T-helper 1 cell treated with Interleukin-12 subunit alpha and Interleukin-12 subunit beta and Interleukin-4 antibody, amounts not matched to agents 30 ng/mL and 1 ng/mL, for 36 hours (primary cell): Measurements from ENCODE around the gene MOAP1. TPM values are rescaled to one million over a fixed set of nuclear protein-coding genes. Genes with fewer than 3 reads are reported as not detected.
"Not testable (repeated sequence)": the region's sequence is repeated elsewhere in the genome, so short reads cannot be mapped to it uniquely, and the experiment has no call there.

Experiments
- intact Hi-C: fragments of 100-400 bp; cut with micrococcal nuclease; formaldehyde crosslinking; loops from one replicate; pipeline ENCODE4 v1.15.1; 2024
- total RNA-seq: library from RNA; stranded (reverse); gene quantifications from 2 replicates; pipeline ENCODE4 v1.2.3, GENCODE V29; 2022

MOAP1 gene
- total RNA-seq = 22.9 and 24.0 TPM in 2 replicates

DNA sequence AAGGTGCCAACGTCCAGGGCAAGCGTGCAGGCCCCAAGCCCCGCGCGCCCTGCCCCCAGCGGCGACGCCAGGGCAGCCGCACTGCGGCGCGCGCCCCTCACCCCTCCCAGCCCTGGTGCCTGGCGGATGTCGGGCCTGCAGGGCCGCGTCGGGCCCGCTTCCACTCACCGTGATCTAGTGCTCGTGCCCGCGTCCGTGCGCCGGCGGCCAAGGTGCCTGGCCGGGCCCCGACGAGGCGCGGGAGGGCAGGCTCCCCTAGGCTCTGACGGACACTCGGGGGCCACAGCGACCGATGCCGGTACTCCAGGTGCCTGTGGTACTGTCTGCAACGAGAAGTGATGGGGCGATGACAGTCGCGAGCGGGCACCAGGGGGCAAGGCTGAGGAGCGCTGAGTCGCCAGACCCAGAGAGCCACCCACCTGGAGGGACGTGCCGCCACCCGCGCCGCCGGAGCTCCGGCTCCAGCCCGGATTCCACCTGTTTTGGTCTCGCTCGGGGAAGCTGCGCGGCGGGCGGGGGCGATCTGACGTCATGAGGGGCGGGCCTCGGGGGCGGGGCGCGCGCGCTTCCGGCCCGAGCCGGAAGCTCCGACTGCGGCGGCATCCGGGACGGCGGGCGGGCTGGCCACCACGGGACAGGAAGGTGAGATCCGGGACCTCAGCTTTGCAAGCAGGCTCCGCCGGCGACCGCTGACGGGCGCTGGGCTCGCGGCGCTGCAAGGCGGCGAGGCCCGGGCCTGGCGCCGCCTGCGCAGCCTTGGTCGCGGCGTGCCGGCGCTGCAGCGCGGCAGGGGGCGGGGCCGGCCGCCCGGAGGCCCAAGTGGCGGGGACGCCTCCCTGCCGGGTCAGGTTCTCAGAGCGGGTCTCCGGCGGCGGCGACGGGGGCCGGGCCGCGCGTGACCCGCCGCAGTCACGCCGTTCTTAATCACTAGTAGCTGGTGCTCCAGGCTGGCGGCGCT, at the start of gene MOAP1, which contains the start of gene LYSET:
Gene MOAP1, minus strand, starts transcription at position 507 of the 958 bp plus-strand sequence. CDS start 655 bp downstream, outside the sequence.
Gene LYSET, plus strand, starts transcription at position 927 of the 958 bp plus-strand sequence. CDS start 89 bp downstream, outside the sequence.
- intact Hi-C loops = loop anchor here (1.0 to 2.0 kb wide), 7 partner anchors 23 to 390 kb away; partner anchors contain the start of genes BTBD7, GOLGA5, GON7 and ITPK1

GRCh38 chr14:93233078-93233477, 48.4 kb upstream of the MOAP1 start:
- intact Hi-C loops = not testable (repeated sequence)

- intact Hi-C loops = no loop called here
Observed at GRCh38 chr14:93232159-93232558, 47.5 kb upstream of the MOAP1 start.

DNA sequence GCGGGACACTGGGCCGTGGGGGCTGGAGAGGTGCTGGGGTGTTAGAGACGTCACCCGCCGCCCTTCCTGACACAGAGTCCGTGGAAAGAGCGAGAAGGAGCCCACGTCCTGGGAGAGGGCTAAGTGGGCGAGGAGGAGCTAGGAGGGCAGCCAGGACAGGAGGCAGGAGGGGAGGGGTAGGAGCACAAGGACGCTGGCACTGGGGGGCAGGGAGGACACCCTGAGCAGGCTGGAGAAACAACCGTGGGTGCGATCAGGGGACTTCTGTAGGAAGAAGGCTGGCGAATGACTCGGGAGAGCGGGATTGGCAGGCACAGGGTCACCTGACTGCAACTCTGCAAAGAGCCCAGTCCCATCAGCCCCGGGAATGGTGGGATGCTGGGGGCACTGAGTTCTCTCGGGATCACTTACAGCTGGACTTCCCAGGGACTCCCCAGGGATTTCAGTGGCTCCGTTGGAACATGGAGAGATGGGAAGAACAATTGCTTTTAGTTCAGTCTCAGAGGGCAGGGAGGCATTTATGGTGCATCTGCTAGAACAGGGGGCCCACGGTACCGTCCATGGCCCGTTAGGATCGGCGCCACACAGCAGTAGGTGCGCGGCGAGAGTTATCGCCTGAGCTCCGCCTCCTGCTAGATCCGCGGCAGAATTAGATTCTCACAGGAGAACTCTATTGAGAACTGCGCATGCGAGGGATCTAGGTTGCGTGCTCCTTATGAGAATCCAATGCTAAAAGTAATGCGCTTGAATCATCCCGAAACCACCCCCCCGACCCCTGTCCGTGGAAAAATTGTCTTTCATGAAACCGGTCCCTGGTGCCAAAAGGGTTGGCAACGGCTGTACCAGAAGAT, 46.7 kb upstream of the MOAP1 start:
- intact Hi-C loops = no loop called here

DNA sequence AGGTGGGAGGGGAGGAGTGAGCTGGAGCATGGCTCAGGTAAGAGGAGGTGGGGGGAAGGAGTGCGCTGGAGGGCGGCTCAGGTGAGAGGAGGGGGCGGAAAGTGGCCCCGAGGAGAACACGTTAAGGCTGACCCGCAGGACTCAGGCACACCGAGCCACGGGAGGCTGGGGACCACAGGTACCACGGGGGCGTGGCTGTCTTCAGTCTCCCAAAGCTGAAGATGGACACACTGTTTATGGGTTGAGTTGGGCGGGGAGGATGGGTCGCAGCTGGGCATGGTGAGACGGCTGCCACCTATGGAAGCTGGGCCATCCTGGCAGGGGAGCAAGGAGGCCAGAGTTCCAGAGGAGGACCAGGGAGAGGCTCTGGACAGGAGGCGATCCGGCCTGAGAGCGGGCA, 45.8 kb upstream of the MOAP1 start:
- intact Hi-C loops = no loop called here

- intact Hi-C loops = no loop called here
Observed at GRCh38 chr14:93228550-93228949, 43.9 kb upstream of the MOAP1 start.

GRCh38 chr14:93223565-93223964, 38.9 kb upstream of the MOAP1 start:
- intact Hi-C loops = no loop called here

- intact Hi-C loops = no loop called here
Observed at GRCh38 chr14:93220509-93220908, 35.8 kb upstream of the MOAP1 start.

- intact Hi-C loops = loop anchor here (1.0 kb wide), 6 partner anchors 11 to 267 kb away; partner anchors contain the start of gene LYSET
Observed at GRCh38 chr14:93219103-93219726, 34.5 kb upstream of the MOAP1 start.

DNA sequence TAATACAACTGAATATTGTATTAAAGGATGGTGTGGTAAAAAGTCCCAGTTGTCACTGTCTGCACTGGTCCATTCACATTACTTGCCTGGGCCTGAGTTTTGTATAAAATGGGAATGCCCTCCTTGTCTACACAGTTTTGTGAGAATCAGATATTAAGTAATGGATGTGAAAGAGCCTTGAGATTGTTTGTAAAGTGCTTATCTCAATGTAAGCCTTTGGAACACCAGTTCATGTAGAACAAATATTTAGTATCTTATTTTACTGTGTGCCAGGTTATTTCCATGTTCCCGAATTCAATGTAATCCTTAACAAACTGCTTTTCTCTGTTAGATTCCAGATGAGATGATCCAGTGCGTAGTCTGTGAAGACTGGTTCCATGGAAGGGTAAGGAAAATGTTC, 29.9 kb upstream of the MOAP1 start:
- intact Hi-C loops = no loop called here

GRCh38 chr14:93212432-93212831, 27.7 kb upstream of the MOAP1 start:
- intact Hi-C loops = no loop called here

- intact Hi-C loops = loop anchor here (1.0 to 10.0 kb wide), 9 partner anchors 12 to 1947 kb away; partner anchors contain the start of genes ATXN3, BTBD7, DICER1 and LYSET
Observed at GRCh38 chr14:93207468-93208308, 23.0 kb upstream of the MOAP1 start.

- intact Hi-C loops = loop anchor here (1.0 to 10.0 kb wide), 11 partner anchors 22 to 1948 kb away; partner anchors contain the start of genes ATXN3, BTBD7, DICER1 and LYSET
Observed at GRCh38 chr14:93206793-93207467, 22.2 kb upstream of the MOAP1 start, which contains the start of the genes GON7 and UBR7. Gene GON7 (minus strand): TSS chr14:93207065. CDS start chr14:93207037, 28 bp downstream. Gene UBR7 (plus strand): TSS chr14:93207256. CDS start chr14:93207292, 36 bp downstream.

DNA sequence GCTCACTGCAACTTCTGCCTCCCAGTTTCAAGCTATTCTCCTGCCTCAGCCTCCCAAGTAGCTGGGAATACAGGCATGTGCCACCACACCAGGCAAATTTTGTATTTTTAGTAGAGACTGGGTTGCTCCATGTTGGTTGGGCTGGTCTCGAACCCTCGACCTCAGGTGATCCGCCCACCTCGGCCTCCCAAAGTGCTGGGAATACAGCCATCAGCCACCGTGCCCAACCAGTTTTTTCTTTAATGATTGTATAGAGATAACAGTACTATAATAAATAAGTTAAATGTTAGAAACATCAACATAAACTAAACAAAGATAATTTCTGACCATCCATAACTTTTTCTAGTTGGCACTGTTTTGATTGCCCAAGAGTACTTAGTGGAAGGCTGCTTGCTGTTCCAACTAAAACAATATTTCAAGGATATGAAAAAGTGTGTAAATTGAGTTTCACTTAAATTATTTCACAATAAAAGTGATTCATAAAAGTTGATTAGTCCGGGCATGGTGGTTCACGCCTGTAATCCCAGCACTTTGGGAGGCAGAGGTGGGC, 16.5 kb upstream of the MOAP1 start:
- intact Hi-C loops = loop anchor here (10.0 kb wide), 3 partner anchors 824 to 1954 kb away; partner anchors contain the start of genes DICER1 and OTUB2

DNA sequence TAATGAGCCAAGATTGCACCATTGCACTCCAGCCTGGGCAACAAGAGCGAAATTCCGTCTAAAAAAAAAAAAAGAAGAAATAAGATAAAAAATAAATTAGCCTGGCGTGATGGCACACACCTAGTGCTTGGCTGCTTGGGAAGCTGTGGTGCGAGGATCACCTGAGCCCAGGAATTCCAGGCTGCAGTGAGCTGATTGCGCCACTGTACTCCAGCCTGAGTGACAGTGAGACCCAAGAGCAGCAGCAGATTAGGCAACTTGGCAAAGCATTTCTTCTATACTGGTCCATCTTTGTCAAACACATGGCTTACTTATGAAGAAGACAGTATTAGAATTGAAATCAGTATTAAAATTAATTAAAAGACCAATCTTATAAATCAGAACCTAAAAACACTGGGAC, 15.9 kb upstream of the MOAP1 start:
- intact Hi-C loops = loop anchor here (10.0 kb wide), 3 partner anchors 824 to 1954 kb away; partner anchors contain the start of genes DICER1 and OTUB2

DNA sequence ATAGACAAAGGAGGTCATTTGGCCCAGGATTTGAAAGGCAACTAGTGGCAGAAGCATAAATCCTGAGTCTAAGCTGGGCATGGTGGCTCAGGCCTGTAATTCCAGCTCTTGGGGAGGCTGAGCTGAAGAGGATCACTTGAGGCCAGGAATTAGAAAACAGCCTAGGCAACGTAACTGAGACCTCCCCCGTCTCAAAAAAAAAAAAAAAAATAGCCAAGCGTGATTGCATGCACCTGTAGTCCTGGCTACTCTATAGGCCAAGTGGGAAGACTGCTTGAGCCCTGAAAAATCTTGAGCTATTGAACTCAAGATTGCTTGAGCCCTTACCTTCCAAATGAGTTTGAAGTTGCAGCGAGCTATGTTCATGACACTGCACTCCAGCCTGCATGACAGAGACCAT, 14.3 kb upstream of the MOAP1 start:
- intact Hi-C loops = no loop called here

GRCh38 chr14:93195316-93195999, 10.8 kb upstream of the MOAP1 start:
- intact Hi-C loops = no loop called here

- intact Hi-C loops = no loop called here
Observed at GRCh38 chr14:93186956-93187355, 2.3 kb upstream of the MOAP1 start.
